Hepatocyte (in vitro differentiated cells): ENCODE data around the gene HPCAL4.

Experiments
- EZH2 ChIP-seq: fragments of 200-600 bp; sonication (generic); IDR thresholded peaks from 2 replicates; pipeline ENCODE4 v1.6.1; 2016; ENCODE audit warnings: antibody characterized with exemption, mild to moderate bottlenecking, borderline replicate concordance
- EZH2phosphoT487 ChIP-seq: fragments of 200-600 bp; sonication (generic); IDR thresholded peaks from one replicate; pipeline ENCODE4 v1.6.1; 2018; ENCODE audit warnings: antibody characterized with exemption, mild to moderate bottlenecking, low read depth, moderate library complexity; ENCODE audit not compliant: unreplicated experiment, severe bottlenecking
- TF ChIP-seq, protein P1 (sequence below): fragments of 200-600 bp; sonication (generic); IDR thresholded peaks from 2 replicates; pipeline ENCODE4 v1.5.1; 2016; ENCODE audit warnings: antibody characterized with exemption, mild to moderate bottlenecking; ENCODE audit not compliant: poor library complexity

DNA sequence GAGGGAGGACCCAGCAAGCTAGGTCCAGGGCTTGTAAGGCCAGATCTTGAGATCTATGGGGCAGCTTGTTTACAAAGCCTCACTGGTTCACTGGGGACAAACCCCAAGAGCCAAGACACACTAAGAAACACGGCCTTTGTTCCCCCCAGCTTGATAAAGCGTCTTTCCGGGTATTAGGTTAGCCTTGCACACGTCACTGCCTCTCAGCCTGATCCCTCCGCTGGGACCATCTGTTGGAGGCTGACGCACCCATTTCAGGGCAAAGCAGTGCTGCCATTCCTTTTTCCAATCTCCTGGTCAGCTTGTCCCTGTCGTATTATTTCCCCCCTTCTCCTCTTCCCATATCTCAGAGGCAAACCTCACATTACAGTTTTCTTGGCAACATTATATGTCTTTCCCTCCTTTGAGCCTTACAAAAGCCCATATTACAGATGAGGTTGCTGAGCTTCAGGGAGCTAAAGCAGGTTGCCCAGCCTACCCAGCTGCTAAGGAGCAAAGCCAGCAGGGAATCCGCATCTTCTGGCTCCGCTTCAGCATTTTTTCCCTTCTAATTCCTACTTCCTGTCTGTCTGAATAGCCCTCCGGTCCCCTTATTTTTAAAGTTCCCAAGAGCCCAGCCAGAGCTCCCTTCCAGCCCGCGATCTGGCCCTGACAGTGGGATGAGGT lies 55.9 kb downstream of the HPCAL4 start:
- TF ChIP-seq, protein P1, sequence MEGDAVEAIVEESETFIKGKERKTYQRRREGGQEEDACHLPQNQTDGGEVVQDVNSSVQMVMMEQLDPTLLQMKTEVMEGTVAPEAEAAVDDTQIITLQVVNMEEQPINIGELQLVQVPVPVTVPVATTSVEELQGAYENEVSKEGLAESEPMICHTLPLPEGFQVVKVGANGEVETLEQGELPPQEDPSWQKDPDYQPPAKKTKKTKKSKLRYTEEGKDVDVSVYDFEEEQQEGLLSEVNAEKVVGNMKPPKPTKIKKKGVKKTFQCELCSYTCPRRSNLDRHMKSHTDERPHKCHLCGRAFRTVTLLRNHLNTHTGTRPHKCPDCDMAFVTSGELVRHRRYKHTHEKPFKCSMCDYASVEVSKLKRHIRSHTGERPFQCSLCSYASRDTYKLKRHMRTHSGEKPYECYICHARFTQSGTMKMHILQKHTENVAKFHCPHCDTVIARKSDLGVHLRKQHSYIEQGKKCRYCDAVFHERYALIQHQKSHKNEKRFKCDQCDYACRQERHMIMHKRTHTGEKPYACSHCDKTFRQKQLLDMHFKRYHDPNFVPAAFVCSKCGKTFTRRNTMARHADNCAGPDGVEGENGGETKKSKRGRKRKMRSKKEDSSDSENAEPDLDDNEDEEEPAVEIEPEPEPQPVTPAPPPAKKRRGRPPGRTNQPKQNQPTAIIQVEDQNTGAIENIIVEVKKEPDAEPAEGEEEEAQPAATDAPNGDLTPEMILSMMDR: no peak
- no peak for TF ChIP-seq EZH2
- TF ChIP-seq EZH2phosphoT487: no peak
